ENCODE data around the gene ITPKB. TPM values are rescaled to one million over a fixed set of nuclear protein-coding genes. Genes with fewer than 3 reads are reported as not detected.

ITPKB gene
- total RNA-seq, 1 experiment from 2014 or later = 4.4 TPM

- H3K4me3 Mint-ChIP-seq (ENCODE audit: unreplicated experiment) = no peak overlapping the region
- H3K4me1 Mint-ChIP-seq (ENCODE audit: low read depth, unreplicated experiment) = no peaks in the 10 kb centered on the region
- POLR2A ChIA-PET = no interaction called here
- no peak for DNase-seq
- Histone ChIP-seq H3K36me3 (ENCODE audit: control insufficient read depth, insufficient read depth, low read length) (no peaks in the 10 kb centered on the region), H3K4me1 (no peaks in the 10 kb centered on the region), H3K27me3 (replicated peaks; ENCODE audit: control insufficient read depth, insufficient read depth, low read length) (no peaks in the 10 kb centered on the region), H3K4me3 (ENCODE audit: low read depth, low read length) (no peak overlapping the region), H3K9me3 (peaks cover 4% of the 10 kb centered on the region)
- no peak overlapping the region for H3K27ac Mint-ChIP-seq (ENCODE audit: unreplicated experiment)
- TF ChIP-seq CTCF (IDR thresholded peaks at IDR 0.05; ENCODE audit: insufficient read depth in 1 of 2, low read depth in 1 of 2, low read length in 1 of 2, severe bottlenecking in 1 of 2, unreplicated experiment in 1 of 2) = no peak
- H3K27me3 Mint-ChIP-seq (ENCODE audit: insufficient read depth, unreplicated experiment) = no peaks in the 10 kb centered on the region
- CTCF ChIA-PET = interaction anchor here (0.6 kb wide), 1 partner anchor 185 kb away, joined by 3 read pairs; the partner anchor contains the start of gene PARP1
- intact Hi-C loops (cut with micrococcal nuclease; ENCODE audit: unreplicated experiment) = no loop called here
- BruUV-seq (replicated peaks) = no TSS peak
- H3K36me3 Mint-ChIP-seq (ENCODE audit: insufficient read depth, unreplicated experiment) = peaks cover 5% of the 10 kb centered on the region
- peaks cover 10% of the 10 kb centered on the region for H3K9me3 Mint-ChIP-seq (ENCODE audit: unreplicated experiment)
These were observed 145.5 kb downstream of the ITPKB start for GRCh38 chr1:226593541-226593940.

- H3K4me1 ChIP-seq = no peaks in the 10 kb centered on the region
- H3K27me3 ChIP-seq (replicated peaks; ENCODE audit: control insufficient read depth, insufficient read depth, low read length) = no peaks in the 10 kb centered on the region
- H3K36me3 ChIP-seq (ENCODE audit: control insufficient read depth, insufficient read depth, low read length) = no peaks in the 10 kb centered on the region
- H3K27ac Mint-ChIP-seq (ENCODE audit: unreplicated experiment) = no peak overlapping the region
- BruUV-seq (replicated peaks) = no TSS peak
- no peaks in the 10 kb centered on the region for H3K4me1 Mint-ChIP-seq (ENCODE audit: low read depth, unreplicated experiment)
- peaks cover 5% of the 10 kb centered on the region for H3K36me3 Mint-ChIP-seq (ENCODE audit: insufficient read depth, unreplicated experiment)
- POLR2A ChIA-PET = no interaction called here
- CTCF ChIA-PET = no interaction called here
- no peak for DNase-seq
- no peak overlapping the region for H3K4me3 Mint-ChIP-seq (ENCODE audit: unreplicated experiment)
- H3K9me3 ChIP-seq = peaks cover 2% of the 10 kb centered on the region
- intact Hi-C loops (cut with micrococcal nuclease; ENCODE audit: unreplicated experiment) = no loop called here
- TF ChIP-seq CTCF (IDR thresholded peaks at IDR 0.05; ENCODE audit: insufficient read depth in 1 of 2, low read depth in 1 of 2, low read length in 1 of 2, severe bottlenecking in 1 of 2, unreplicated experiment in 1 of 2) = no peak
- H3K27me3 Mint-ChIP-seq (ENCODE audit: insufficient read depth, unreplicated experiment) = no peaks in the 10 kb centered on the region
- H3K9me3 Mint-ChIP-seq (ENCODE audit: unreplicated experiment) = peaks cover 6% of the 10 kb centered on the region
- no peak overlapping the region for H3K4me3 ChIP-seq (ENCODE audit: low read depth, low read length)
These were observed 148.5 kb downstream of the ITPKB start for GRCh38 chr1:226590614-226591013.

- DNase-seq = no peak
- no peaks in the 10 kb centered on the region for H3K27me3 ChIP-seq (replicated peaks; ENCODE audit: control insufficient read depth, insufficient read depth, low read length)
- no peaks in the 10 kb centered on the region for H3K36me3 ChIP-seq (ENCODE audit: control insufficient read depth, insufficient read depth, low read length)
- Mint-ChIP-seq H3K4me1 (ENCODE audit: low read depth, unreplicated experiment) (no peaks in the 10 kb centered on the region), H3K27me3 (ENCODE audit: insufficient read depth, unreplicated experiment) (no peaks in the 10 kb centered on the region), H3K27ac (ENCODE audit: unreplicated experiment) (no peak overlapping the region), H3K4me3 (ENCODE audit: unreplicated experiment) (no peak overlapping the region), H3K36me3 (ENCODE audit: insufficient read depth, unreplicated experiment) (peaks cover 4% of the 10 kb centered on the region), H3K9me3 (ENCODE audit: unreplicated experiment) (no peaks in the 10 kb centered on the region)
- ChIA-PET CTCF (interaction anchor here (0.8 to 1.2 kb wide), 2 partner anchors 20 to 164 kb away, joined by 3 read pairs; no protein-coding TSS in a partner anchor), POLR2A (no interaction called here)
- H3K4me3 ChIP-seq (ENCODE audit: low read depth, low read length) = no peak overlapping the region
- TF ChIP-seq CTCF (IDR thresholded peaks at IDR 0.05; ENCODE audit: insufficient read depth in 1 of 2, low read depth in 1 of 2, low read length in 1 of 2, severe bottlenecking in 1 of 2, unreplicated experiment in 1 of 2) = no peak
- no peaks in the 10 kb centered on the region for H3K4me1 ChIP-seq
- no TSS peak for BruUV-seq (replicated peaks)
- intact Hi-C loops (cut with micrococcal nuclease; ENCODE audit: unreplicated experiment) = no loop called here
- no peaks in the 10 kb centered on the region for H3K9me3 ChIP-seq
These were observed 149.9 kb downstream of the ITPKB start for GRCh38 chr1:226589008-226589733.
